Measurements from ENCODE around the gene EPB41L4A.

The EPB41L4A gene

GRCh38 chr5:112283943-112284929 is 134.8 kb downstream of the EPB41L4A start:
- no peak overlapping the region for H3K9ac ChIP-seq (ENCODE audit: low read length in 2 of 2)
- H3K27ac ChIP-seq (ENCODE audit: low read length) = no peak overlapping the region
- H3K4me1 ChIP-seq (ENCODE audit: control insufficient read depth, insufficient read depth, low read length) = no peaks in the 10 kb centered on the region

GRCh38 chr5:112283034-112283582 is 136.0 kb downstream of the EPB41L4A start:
- Histone ChIP-seq H3K9ac (ENCODE audit: low read length in 2 of 2) (no peak overlapping the region), H3K4me1 (ENCODE audit: control insufficient read depth, insufficient read depth, low read length) (no peaks in the 10 kb centered on the region), H3K27ac (ENCODE audit: low read length) (no peak overlapping the region), H3K36me3 (ENCODE audit: control insufficient read depth in 2 of 2, insufficient read depth in 2 of 2, low read length in 2 of 2) (no peaks in the 10 kb centered on the region), H3K9me3 (ENCODE audit: control insufficient read depth in 2 of 2, low read length in 2 of 2) (no peaks in the 10 kb centered on the region), H3K27me3 (ENCODE audit: control insufficient read depth in 1 of 2, insufficient read depth in 2 of 2, low read length in 2 of 2) (peaks cover 0 to 2% of the 10 kb centered on the region in 2 donors), H3K4me3 (ENCODE audit: low read length in 2 of 2) (no peak overlapping the region)

More at GRCh38 chr5:112283943-112284929, 134.8 kb downstream of the EPB41L4A start:
- H3K4me3 ChIP-seq (ENCODE audit: low read length in 2 of 2) = no peak overlapping the region
- peaks cover 0 to 2% of the 10 kb centered on the region in 2 donors for H3K27me3 ChIP-seq (ENCODE audit: control insufficient read depth in 1 of 2, insufficient read depth in 2 of 2, low read length in 2 of 2)
- H3K36me3 ChIP-seq (ENCODE audit: control insufficient read depth in 2 of 2, insufficient read depth in 2 of 2, low read length in 2 of 2) = no peaks in the 10 kb centered on the region
- H3K9me3 ChIP-seq (ENCODE audit: control insufficient read depth in 2 of 2, low read length in 2 of 2) = no peaks in the 10 kb centered on the region

- H3K4me1 ChIP-seq (ENCODE audit: control insufficient read depth, insufficient read depth, low read length) = no peaks in the 10 kb centered on the region
- H3K4me3 ChIP-seq (ENCODE audit: low read length in 2 of 2) = no peak overlapping the region
Observed at GRCh38 chr5:112279082-112279481, 140.0 kb downstream of the EPB41L4A start.

GRCh38 chr5:112276991-112277390 is 142.1 kb downstream of the EPB41L4A start:
- Histone ChIP-seq H3K4me1 (ENCODE audit: control insufficient read depth, insufficient read depth, low read length) (no peaks in the 10 kb centered on the region), H3K27me3 (ENCODE audit: control insufficient read depth in 1 of 2, insufficient read depth in 2 of 2, low read length in 2 of 2) (peaks cover 0 to 2% of the 10 kb centered on the region in 2 donors), H3K36me3 (ENCODE audit: control insufficient read depth in 2 of 2, insufficient read depth in 2 of 2, low read length in 2 of 2) (no peaks in the 10 kb centered on the region), H3K9ac (ENCODE audit: low read length in 2 of 2) (no peak overlapping the region), H3K4me3 (ENCODE audit: low read length in 2 of 2) (no peak overlapping the region), H3K9me3 (ENCODE audit: control insufficient read depth in 2 of 2, low read length in 2 of 2) (no peaks in the 10 kb centered on the region), H3K27ac (ENCODE audit: low read length) (no peak overlapping the region)

More at GRCh38 chr5:112279082-112279481, 140.0 kb downstream of the EPB41L4A start:
- no peaks in the 10 kb centered on the region for H3K36me3 ChIP-seq (ENCODE audit: control insufficient read depth in 2 of 2, insufficient read depth in 2 of 2, low read length in 2 of 2)
- H3K27ac ChIP-seq (ENCODE audit: low read length) = no peak overlapping the region
- H3K27me3 ChIP-seq (ENCODE audit: control insufficient read depth in 1 of 2, insufficient read depth in 2 of 2, low read length in 2 of 2) = peaks cover 0 to 2% of the 10 kb centered on the region in 2 donors
- H3K9me3 ChIP-seq (ENCODE audit: control insufficient read depth in 2 of 2, low read length in 2 of 2) = no peaks in the 10 kb centered on the region
- no peak overlapping the region for H3K9ac ChIP-seq (ENCODE audit: low read length in 2 of 2)

GRCh38 chr5:112275671-112276070 is 143.4 kb downstream of the EPB41L4A start:
- H3K4me3 ChIP-seq (ENCODE audit: low read length in 2 of 2) = no peak overlapping the region

GRCh38 chr5:112270299-112271293 is 148.5 kb downstream of the EPB41L4A start:
- no peaks in the 10 kb centered on the region for H3K36me3 ChIP-seq (ENCODE audit: control insufficient read depth in 2 of 2, insufficient read depth in 2 of 2, low read length in 2 of 2)
- no peak overlapping the region for H3K27ac ChIP-seq (ENCODE audit: low read length)
- no peaks in the 10 kb centered on the region for H3K27me3 ChIP-seq (ENCODE audit: control insufficient read depth in 1 of 2, insufficient read depth in 2 of 2, low read length in 2 of 2)
- no peaks in the 10 kb centered on the region for H3K9me3 ChIP-seq (ENCODE audit: control insufficient read depth in 2 of 2, low read length in 2 of 2)
- H3K4me1 ChIP-seq (ENCODE audit: control insufficient read depth, insufficient read depth, low read length) = no peaks in the 10 kb centered on the region
- no peak overlapping the region for H3K4me3 ChIP-seq (ENCODE audit: low read length in 2 of 2)
- no peak overlapping the region for H3K9ac ChIP-seq (ENCODE audit: low read length in 2 of 2)

More at GRCh38 chr5:112275671-112276070, 143.4 kb downstream of the EPB41L4A start:
- Histone ChIP-seq H3K9ac (ENCODE audit: low read length in 2 of 2) (no peak overlapping the region), H3K9me3 (ENCODE audit: control insufficient read depth in 2 of 2, low read length in 2 of 2) (no peaks in the 10 kb centered on the region), H3K27me3 (ENCODE audit: control insufficient read depth in 1 of 2, insufficient read depth in 2 of 2, low read length in 2 of 2) (no peaks in the 10 kb centered on the region), H3K4me1 (ENCODE audit: control insufficient read depth, insufficient read depth, low read length) (no peaks in the 10 kb centered on the region), H3K36me3 (ENCODE audit: control insufficient read depth in 2 of 2, insufficient read depth in 2 of 2, low read length in 2 of 2) (no peaks in the 10 kb centered on the region), H3K27ac (ENCODE audit: low read length) (no peak overlapping the region)

GRCh38 chr5:112267231-112267630 is 151.8 kb downstream of the EPB41L4A start:
- Histone ChIP-seq H3K9me3 (ENCODE audit: control insufficient read depth in 2 of 2, low read length in 2 of 2) (no peaks in the 10 kb centered on the region), H3K4me3 (ENCODE audit: low read length in 2 of 2) (no peak overlapping the region), H3K9ac (ENCODE audit: low read length in 2 of 2) (no peak overlapping the region), H3K4me1 (ENCODE audit: control insufficient read depth, insufficient read depth, low read length) (no peaks in the 10 kb centered on the region), H3K36me3 (ENCODE audit: control insufficient read depth in 2 of 2, insufficient read depth in 2 of 2, low read length in 2 of 2) (no peaks in the 10 kb centered on the region), H3K27ac (ENCODE audit: low read length) (no peak overlapping the region), H3K27me3 (ENCODE audit: control insufficient read depth in 1 of 2, insufficient read depth in 2 of 2, low read length in 2 of 2) (no peaks in the 10 kb centered on the region)

GRCh38 chr5:112264666-112265065 is 154.4 kb downstream of the EPB41L4A start:
- Histone ChIP-seq H3K4me1 (ENCODE audit: control insufficient read depth, insufficient read depth, low read length) (no peaks in the 10 kb centered on the region), H3K9ac (ENCODE audit: low read length in 2 of 2) (no peak overlapping the region), H3K36me3 (ENCODE audit: control insufficient read depth in 2 of 2, insufficient read depth in 2 of 2, low read length in 2 of 2) (no peaks in the 10 kb centered on the region), H3K4me3 (ENCODE audit: low read length in 2 of 2) (no peak overlapping the region), H3K9me3 (ENCODE audit: control insufficient read depth in 2 of 2, low read length in 2 of 2) (no peaks in the 10 kb centered on the region), H3K27me3 (ENCODE audit: control insufficient read depth in 1 of 2, insufficient read depth in 2 of 2, low read length in 2 of 2) (no peaks in the 10 kb centered on the region), H3K27ac (ENCODE audit: low read length) (no peak overlapping the region)

- no peaks in the 10 kb centered on the region for H3K36me3 ChIP-seq (ENCODE audit: control insufficient read depth in 2 of 2, insufficient read depth in 2 of 2, low read length in 2 of 2)
- no peaks in the 10 kb centered on the region for H3K27me3 ChIP-seq (ENCODE audit: control insufficient read depth in 1 of 2, insufficient read depth in 2 of 2, low read length in 2 of 2)
- H3K9me3 ChIP-seq (ENCODE audit: control insufficient read depth in 2 of 2, low read length in 2 of 2) = no peaks in the 10 kb centered on the region
- H3K4me1 ChIP-seq (ENCODE audit: control insufficient read depth, insufficient read depth, low read length) = no peaks in the 10 kb centered on the region
- H3K9ac ChIP-seq (ENCODE audit: low read length in 2 of 2) = no peak overlapping the region
- H3K27ac ChIP-seq (ENCODE audit: low read length) = no peak overlapping the region
- H3K4me3 ChIP-seq (ENCODE audit: low read length in 2 of 2) = no peak overlapping the region
Observed at GRCh38 chr5:112264151-112264550, 154.9 kb downstream of the EPB41L4A start.

GRCh38 chr5:112263469-112263868 is 155.6 kb downstream of the EPB41L4A start:
- Histone ChIP-seq H3K9ac (ENCODE audit: low read length in 2 of 2) (no peak overlapping the region), H3K4me1 (ENCODE audit: control insufficient read depth, insufficient read depth, low read length) (no peaks in the 10 kb centered on the region), H3K27ac (ENCODE audit: low read length) (no peak overlapping the region), H3K9me3 (ENCODE audit: control insufficient read depth in 2 of 2, low read length in 2 of 2) (no peaks in the 10 kb centered on the region), H3K27me3 (ENCODE audit: control insufficient read depth in 1 of 2, insufficient read depth in 2 of 2, low read length in 2 of 2) (no peaks in the 10 kb centered on the region), H3K4me3 (ENCODE audit: low read length in 2 of 2) (no peak overlapping the region), H3K36me3 (ENCODE audit: control insufficient read depth in 2 of 2, insufficient read depth in 2 of 2, low read length in 2 of 2) (no peaks in the 10 kb centered on the region)
